ENCODE data around the gene SMYD5. TPM values are rescaled to one million over a fixed set of nuclear protein-coding genes. Genes with fewer than 3 reads are reported as not detected.
"Not testable (repeated sequence)": the region's sequence is repeated elsewhere in the genome, so short reads cannot be mapped to it uniquely, and the experiment has no call there.

The SMYD5 gene
- 50.8 TPM for polyA plus RNA-seq (2012; ENCODE audit: insufficient read depth, insufficient read length)

DNA sequence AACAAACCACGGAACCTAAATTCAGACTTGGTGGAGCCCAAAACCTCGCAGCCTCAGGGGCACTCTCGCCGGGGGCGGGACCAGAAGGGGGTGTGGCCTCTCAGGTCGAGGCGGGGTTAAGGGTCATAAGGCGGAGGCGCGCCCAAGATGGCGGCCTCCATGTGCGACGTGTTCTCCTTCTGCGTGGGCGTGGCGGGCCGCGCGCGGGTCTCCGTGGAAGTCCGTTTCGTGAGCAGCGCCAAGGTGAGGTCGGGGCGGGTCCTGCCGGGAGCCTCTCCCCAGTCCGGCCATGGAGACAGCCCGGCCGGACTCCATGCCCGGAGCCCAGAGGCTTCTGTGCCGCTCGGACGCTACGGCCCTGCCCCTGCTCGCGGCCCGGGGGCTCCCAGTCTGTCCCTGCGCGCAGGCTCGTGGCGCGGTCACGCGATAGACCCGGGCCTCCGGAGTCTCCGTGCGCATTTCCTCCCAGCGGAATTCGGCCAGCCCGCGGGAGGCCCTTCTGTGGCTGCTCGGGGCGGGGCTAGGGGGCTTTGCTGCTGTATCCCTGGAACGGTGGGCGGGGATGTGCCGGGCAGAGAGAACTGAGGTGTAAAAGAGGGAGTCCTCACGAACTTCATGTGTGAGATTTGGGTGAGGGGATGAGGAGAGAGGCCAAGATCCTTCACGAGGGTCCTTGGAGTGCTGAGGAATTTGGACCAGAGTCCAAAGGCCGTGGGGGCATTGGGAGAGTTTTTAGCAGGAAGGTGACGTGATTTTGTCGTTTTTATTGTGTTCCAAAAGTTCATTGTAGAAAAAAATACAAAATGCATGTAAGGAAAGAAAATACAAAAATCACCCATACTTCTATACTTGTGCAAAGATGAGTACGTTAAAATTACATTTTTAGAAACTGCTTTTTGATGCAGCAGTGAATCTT, at the start of gene SMYD5:
Gene SMYD5, plus strand, starts transcription at position 126 of the 916 bp plus-strand sequence. Its CDS starts 22 bp downstream, at position 148.
- DNase-seq (ENCODE audit: low read depth, low spot score): peak; percentile 84
- H3K4me3 ChIP-seq (ENCODE audit: low read length): peak within 1 kb of the TSS; percentile 79

- DNase-seq (ENCODE audit: low read depth, low spot score); H3K4me3 ChIP-seq (ENCODE audit: low read length): not testable (repeated sequence)
Measured at GRCh38 chr2:73165978-73166377, 48.1 kb upstream of the SMYD5 start.

DNA sequence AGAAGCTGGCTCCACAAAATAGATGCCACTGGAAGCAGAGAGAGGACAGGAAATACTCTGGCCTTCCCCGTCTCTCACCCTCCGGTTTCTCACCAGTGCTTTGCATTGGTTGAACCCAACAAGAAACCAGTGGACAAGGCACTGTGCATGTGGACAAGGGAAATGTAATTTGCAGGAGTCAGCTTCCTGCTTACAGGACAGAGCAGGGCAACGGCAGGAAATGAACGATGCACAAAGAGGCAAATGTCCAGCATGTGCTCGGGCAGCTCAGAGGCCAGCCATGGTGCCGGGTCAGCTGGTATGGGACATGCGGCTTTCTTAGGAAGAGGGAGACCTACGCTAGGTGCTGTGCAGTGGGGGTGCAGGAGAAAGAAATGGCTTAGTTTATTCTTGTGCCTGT, 47.2 kb upstream of the SMYD5 start:
- DNase-seq (ENCODE audit: low read depth, low spot score); H3K4me3 ChIP-seq (ENCODE audit: low read length): not testable (repeated sequence)

DNA sequence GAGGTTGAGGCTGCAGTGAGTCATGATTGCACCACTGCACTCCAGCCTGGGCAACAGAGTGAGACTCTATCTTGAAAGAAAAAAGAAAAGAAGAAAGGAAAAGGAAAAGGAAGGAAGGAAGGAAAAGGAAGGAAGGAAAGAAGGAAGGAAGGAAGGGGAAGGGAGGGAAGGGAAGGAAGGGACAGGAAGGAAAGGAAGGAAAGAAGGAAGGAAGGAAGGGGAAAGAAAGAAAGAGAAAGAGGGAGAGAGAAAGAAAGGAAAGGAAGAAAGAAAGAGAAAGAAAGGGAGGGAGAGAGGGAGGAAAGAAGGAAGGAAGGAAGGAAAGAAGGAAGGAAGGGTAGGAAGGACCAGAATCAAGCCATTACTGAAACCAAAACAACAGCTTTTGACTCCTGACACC, 45.7 kb upstream of the SMYD5 start:
- not testable (repeated sequence) for H3K4me3 ChIP-seq (ENCODE audit: low read length)

DNA sequence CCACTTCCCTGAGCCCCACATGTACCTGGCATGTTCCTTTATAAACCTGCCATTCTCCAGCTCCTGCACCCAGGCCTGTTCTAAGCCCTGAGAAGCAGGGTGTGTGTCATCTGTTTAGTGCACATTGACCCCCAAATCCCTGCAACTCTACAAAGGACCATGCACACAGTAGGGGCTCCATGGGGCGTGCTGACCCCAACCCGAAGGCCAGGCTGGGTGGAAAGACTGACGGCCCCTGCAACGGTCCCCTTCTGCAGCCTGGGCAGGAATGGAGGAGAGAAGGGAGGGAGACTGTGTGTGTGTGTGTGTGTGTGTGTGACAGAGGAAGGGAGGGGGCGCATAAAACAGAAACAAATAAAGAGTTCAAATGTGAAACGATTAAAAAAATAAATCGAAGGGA, 43.7 kb upstream of the SMYD5 start:
- not testable (repeated sequence) for H3K4me3 ChIP-seq (ENCODE audit: low read length); DNase-seq (ENCODE audit: low read depth, low spot score)

More for the DNA sequence above, 45.7 kb upstream of the SMYD5 start:
- not testable (repeated sequence) for DNase-seq (ENCODE audit: low read depth, low spot score)

GRCh38 chr2:73172963-73173362, 41.1 kb upstream of the SMYD5 start:
- no peak for DNase-seq (ENCODE audit: low read depth, low spot score)

GRCh38 chr2:73173781-73174180, 40.3 kb upstream of the SMYD5 start:
- H3K4me3 ChIP-seq (ENCODE audit: low read length): no peak overlapping the region
- no peak for DNase-seq (ENCODE audit: low read depth, low spot score)

More at GRCh38 chr2:73172963-73173362, 41.1 kb upstream of the SMYD5 start:
- no peak overlapping the region for H3K4me3 ChIP-seq (ENCODE audit: low read length)

DNA sequence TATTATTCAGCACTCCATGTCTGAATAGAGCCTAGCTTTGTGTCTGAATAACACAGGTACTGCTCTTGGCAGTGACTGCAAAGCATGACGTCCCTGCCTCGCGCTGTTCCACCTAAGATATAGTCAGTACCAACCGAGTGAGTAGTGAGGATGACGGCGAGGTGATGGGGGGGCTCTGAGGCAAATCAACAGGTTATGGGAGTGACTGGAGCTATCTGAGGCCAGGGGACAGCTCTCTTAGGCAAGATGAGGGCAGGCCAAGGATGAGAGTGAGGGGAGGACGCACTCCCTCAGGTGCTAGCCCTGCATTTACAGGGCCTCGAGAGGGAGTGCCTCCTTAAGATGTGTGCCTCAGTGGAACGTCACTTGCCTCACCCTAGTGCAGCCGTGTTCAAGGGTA, 39.8 kb upstream of the SMYD5 start:
- H3K4me3 ChIP-seq (ENCODE audit: low read length): no peak overlapping the region
- no peak for DNase-seq (ENCODE audit: low read depth, low spot score)

GRCh38 chr2:73174941-73175662, 38.9 kb upstream of the SMYD5 start:
- DNase-seq (ENCODE audit: low read depth, low spot score): no peak
- H3K4me3 ChIP-seq (ENCODE audit: low read length): no peak overlapping the region

GRCh38 chr2:73175663-73176204, 38.3 kb upstream of the SMYD5 start:
- no peak overlapping the region; the same call in 1 of the 2 replicates for H3K4me3 ChIP-seq (ENCODE audit: low read length)
- no peak for DNase-seq (ENCODE audit: low read depth, low spot score)

DNA sequence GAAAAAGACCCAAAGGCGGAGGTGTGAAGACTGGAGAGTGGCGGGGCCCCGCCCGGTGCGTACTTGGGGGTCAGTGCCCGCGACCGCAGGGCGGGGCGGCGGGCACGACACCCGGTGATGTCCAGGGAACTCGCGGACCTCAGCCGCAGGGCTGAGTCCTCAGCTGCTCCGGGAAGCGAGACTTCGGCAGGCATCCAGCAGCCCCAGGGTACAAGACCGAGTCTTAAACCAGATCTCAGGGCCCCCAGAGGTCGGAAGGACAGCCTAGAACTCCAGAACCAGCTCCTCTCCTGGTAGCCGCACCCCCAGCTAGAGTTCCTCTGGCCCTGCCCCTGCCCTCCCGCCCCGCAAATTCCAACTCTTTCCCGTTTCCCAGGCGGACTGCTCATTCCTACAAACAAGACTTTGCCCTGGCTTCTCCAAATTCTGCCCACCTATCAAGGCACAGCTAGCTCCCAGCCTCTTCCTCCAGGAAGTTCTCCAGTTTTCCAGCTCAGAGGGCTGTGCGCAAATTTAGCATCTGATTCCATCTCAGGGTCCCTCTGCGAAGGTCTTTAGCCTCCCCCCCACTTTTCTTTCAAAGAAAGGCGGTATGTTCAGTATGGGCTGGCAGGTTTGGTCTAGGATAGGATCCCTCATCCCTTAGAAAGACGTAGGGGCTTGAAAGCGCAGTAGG, 37.7 kb upstream of the SMYD5 start:
- H3K4me3 ChIP-seq (ENCODE audit: low read length): no peak overlapping the region; the same call in 1 of the 2 replicates

DNA sequence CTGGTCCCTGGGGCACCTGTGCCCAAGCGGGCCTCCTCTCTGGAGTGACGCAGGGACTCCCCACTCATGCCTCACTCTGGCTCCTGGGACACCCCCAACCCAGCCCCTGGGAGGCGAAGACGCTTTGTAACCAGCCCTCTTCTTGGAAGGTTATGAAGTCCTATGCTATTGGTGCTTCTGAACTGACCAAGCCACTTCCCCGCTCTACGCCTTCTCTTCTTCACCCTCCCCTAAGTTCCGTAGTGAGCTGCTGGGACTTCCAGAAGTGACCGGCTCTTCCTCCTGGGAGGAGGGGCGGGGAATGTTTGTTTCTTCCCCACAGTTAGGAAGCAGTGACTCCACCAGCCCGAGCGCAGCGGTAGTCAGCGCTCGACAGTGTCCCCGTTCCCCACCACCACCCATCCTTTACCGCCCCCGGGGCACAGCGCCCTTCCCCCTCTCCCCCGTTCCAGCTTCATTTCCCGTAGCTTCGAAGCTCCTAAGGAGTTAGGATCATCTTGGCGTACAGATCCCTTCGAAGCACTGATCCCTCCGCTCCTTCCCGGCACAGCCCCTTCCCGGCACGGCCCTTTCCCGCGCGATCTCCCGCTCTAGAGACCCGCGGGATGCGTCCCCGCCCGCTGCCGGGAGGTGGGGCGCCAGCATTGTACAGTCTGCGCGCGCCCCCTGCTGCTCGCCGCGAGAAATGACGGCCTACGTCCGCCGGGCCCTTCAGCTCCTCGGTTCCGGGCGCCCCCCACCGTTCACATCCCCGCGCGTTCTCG, 37.0 kb upstream of the SMYD5 start:
- DNase-seq (ENCODE audit: low read depth, low spot score): peak; percentile 64
- H3K4me3 ChIP-seq (ENCODE audit: low read length): peak overlapping the region; percentile 56

More for the DNA sequence above, 37.7 kb upstream of the SMYD5 start:
- no peak for DNase-seq (ENCODE audit: low read depth, low spot score)

GRCh38 chr2:73177645-73178255, 36.3 kb upstream of the SMYD5 start:
- DNase-seq (ENCODE audit: low read depth, low spot score): no peak
- peak overlapping the region; percentile 24 for H3K4me3 ChIP-seq (ENCODE audit: low read length)

DNA sequence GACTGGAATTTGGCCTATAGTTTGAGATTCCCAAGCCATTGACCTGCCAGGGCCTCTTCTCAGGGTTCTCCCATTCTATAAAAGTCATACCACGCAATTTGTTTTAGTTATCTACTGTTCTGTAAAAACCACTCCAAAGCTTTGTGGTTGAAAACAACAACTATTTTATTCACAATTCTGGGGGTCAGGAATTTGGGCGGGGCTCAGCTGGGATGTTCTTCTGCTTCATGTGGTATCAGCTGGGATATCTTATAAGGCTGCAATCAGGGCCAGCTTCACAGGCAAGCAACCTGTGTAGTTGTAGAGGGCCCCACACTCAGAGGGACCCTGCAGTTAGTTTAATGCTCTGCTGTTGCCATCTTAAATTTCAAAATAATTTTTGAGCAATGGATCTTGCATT, 28.1 kb upstream of the SMYD5 start:
- no peak for DNase-seq (ENCODE audit: low read depth, low spot score)

DNA sequence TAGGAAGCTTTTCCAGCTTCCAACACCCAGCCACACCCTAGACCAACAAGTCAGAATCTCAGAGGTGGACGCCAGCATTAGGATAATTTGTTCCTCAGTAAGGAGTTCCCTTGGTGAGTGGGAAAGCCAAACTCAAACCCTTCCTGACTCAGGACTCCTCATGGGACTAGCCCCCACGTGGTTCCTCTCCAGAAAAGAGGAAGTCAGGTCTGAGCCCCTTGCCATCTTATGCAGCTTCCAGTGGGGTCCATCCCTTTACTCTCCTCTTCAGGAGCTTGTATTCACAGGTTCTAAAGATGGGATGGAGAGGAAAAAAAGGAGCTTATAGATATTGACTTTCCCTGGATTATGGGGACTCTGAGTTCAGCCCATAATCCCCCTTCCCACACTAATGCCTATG, 26.5 kb upstream of the SMYD5 start:
- H3K4me3 ChIP-seq (ENCODE audit: low read length): no peak overlapping the region
- no peak for DNase-seq (ENCODE audit: low read depth, low spot score)

More for the DNA sequence above, 28.1 kb upstream of the SMYD5 start:
- no peak overlapping the region for H3K4me3 ChIP-seq (ENCODE audit: low read length)

GRCh38 chr2:73197579-73197978, 16.5 kb upstream of the SMYD5 start:
- no peak overlapping the region for H3K4me3 ChIP-seq (ENCODE audit: low read length)
- DNase-seq (ENCODE audit: low read depth, low spot score): no peak

GRCh38 chr2:73200281-73200680, 13.8 kb upstream of the SMYD5 start:
- DNase-seq (ENCODE audit: low read depth, low spot score); H3K4me3 ChIP-seq (ENCODE audit: low read length): not testable (repeated sequence)

Data from Jurkat, Clone E6-1 (cell line).